ENCODE results near the gene GMEB1.
"Not testable (repeated sequence)": the region's sequence is repeated elsewhere in the genome, so short reads cannot be mapped to it uniquely, and the experiment has no call there.

The GMEB1 gene, protein sequence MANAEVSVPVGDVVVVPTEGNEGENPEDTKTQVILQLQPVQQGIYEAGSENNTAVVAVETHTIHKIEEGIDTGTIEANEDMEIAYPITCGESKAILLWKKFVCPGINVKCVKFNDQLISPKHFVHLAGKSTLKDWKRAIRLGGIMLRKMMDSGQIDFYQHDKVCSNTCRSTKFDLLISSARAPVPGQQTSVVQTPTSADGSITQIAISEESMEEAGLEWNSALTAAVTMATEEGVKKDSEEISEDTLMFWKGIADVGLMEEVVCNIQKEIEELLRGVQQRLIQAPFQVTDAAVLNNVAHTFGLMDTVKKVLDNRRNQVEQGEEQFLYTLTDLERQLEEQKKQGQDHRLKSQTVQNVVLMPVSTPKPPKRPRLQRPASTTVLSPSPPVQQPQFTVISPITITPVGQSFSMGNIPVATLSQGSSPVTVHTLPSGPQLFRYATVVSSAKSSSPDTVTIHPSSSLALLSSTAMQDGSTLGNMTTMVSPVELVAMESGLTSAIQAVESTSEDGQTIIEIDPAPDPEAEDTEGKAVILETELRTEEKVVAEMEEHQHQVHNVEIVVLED

DNA sequence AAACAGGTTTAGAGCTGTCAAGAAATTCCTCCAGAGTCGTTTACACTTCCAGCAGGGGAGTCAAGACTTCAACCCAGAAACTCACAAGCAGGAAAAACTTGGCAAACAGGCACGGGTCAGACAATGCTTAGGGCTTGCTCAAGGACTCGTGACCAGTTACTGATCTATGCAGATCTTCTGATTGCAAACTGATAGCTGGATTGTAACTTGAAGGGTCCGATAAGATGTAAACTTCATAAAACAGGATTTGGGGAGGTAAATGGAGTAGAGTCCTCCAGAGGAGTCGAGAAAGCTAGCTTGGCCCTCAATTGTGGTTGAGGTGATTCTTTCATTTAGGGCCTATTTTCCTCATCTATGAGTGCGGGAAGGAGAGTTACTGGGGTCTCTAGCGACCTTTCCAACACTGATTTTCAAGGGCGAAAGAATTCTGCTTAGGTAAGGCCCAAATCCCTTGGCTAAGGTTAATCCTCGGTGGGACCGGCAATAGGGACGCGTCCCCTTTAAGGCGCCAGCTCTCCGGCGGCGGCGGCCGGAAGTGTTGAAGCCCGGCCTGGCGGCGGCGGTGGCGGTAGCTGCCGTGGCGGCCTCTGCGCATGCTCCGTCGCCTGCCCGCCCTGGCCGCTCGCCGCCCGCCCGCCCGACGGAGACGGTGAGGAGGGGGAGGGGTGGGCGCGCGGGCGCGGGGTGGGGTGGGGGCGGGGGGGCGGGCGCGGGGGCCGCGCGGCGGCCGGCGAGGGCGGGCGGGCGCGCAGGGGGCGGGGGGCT lies at the start of gene GMEB1:
GMEB1 (plus strand) TSS at position 594 of the 765 bp plus-strand sequence. CDS start 14,829 bp downstream, outside the sequence.
- DNase-seq (ENCODE audit: low read depth in 3 of 3) = peak; percentile 73 to 80 (median 77)

DNA sequence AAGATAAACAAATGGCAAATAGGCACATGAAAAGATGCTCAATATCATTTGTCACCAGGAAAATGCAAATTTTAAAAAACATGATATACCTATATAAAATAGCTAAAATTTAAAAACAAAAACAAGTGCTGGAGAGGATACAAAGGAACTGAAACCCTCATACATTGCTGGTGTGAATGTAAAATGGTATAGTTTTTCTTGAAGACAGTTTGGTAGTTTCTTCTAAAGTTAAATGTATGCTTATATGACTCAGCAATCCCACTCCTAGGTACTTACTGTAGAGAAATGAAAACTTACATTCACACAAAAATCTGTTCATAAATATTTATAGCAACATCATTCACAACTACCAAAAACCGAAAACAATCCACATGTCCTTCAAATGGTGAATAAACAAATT lies 36.9 kb upstream of the GMEB1 start:
- no peak for DNase-seq (ENCODE audit: low read depth in 3 of 3)

DNA sequence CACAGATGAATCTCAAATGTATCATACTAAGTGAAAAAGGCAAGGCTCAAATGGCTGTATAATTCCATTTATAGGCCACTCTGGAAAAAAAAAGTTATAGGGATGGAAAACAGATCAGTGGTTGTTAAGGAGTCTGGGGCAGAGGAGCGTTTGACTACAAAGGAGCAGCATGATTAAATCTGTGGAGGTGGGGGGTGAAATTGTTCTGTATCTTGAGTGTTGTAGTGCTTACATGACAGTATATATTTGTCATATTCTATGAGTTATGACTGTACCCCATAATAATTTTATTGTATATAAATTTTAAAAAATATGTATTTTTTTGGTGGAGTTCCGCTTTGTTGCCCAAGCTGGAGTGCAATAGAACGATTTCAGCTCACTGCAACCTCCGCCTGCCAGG lies 36.0 kb upstream of the GMEB1 start:
- no peak for DNase-seq (ENCODE audit: low read depth in 3 of 3)

DNA sequence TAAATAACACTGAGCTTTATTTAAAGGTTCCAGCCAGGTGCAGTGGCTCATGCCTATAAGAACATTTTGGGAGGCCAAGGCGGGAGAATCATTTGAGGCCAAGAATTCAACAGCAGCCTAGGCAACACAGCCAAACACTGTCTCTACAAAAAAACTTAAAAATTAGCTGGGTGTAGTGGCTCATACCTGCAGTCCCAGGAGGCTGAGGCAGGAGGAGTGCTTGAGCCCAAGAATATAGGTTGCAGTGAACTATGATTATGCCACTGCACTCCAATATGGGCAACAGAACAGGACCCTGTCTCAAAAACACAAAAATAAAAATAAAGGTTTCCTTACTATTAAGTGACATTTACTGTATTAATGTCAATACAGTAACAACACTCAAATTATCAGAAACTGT lies 27.8 kb upstream of the GMEB1 start:
- DNase-seq (ENCODE audit: low read depth in 3 of 3) = no peak

DNA sequence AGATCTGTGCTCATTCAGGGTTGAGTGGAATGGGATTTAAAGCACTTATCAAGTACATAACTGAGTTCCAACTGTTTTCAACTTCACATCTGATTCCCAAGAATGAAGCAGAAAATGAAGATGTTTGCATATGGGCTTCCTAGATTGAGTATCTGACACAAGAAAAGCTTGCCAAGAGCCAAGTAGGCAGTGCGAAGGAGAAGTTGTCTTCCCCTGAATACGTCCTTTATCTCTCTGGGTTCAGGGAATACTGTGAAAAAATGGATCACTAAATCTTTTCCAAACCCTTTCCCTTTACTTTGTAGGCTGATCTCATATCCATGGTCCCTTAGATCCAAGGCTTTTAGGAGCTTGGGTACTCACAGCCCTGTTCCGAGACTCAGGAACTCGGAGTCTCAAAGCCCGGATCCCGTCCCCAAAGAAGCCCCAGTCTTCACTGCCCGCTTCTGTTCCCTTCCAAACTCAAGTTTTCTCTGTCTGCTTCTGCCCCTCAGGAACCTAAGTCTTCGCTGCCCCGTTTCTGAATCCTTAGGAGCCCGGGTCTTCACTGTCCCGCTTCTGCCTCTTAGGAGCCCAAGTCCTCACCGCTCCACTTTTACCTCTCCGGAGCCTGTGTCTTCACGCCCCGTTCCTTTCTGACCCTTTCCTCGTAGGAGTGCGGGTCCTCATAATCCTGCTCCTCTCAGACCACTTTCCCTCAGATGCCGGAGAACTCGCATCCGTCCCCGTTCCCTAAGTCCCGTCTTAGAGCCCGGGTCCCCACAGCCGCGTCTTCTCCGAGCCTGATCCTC lies 26.3 kb upstream of the GMEB1 start:
- no peak for DNase-seq (ENCODE audit: low read depth in 3 of 3)

DNA sequence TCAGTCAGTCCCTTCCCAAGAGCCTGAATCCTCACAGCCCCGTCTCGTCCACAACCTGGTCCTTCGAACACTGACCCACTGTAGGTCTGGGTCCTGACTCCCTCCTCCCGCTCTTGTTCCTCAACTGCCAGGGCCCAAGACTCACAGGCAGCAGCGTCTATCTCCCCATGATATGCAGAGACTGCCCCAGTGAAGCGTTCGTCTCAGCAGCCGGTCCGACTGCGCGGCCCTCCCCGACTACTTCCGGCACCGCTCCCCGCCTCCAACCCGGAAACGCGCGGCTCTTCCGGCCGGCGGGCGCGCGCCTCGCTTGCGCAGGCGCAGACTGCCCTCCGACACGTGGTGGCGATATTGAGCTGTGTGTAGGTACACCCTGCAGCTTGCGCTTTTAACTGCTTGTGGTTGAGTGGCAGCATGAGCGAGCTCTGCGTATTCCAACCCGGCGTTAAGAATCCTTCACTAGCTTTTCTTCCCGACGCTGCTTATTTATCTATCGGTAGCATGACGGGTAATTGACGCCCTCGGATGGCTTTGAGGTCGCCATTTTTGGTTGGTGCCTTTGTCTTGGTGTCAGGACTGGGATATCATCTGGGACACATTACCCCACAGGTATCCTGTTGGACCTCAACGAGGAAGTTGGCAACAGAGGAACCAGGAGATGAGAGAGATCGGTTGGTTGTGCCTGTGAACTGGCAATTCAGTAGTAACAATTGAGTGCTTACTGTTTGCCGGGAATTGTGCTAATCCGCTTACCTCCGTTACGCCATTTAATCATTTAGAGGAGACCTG lies 25.5 kb upstream of the GMEB1 start, which contains the start of gene TAF12:
TAF12 (minus strand) TSS at position 221 of the 789 bp plus-strand sequence. CDS start 20,986 bp downstream, outside the sequence.
- DNase-seq (ENCODE audit: low read depth in 3 of 3) = peak; percentile 81 to 88 (median 87)

DNA sequence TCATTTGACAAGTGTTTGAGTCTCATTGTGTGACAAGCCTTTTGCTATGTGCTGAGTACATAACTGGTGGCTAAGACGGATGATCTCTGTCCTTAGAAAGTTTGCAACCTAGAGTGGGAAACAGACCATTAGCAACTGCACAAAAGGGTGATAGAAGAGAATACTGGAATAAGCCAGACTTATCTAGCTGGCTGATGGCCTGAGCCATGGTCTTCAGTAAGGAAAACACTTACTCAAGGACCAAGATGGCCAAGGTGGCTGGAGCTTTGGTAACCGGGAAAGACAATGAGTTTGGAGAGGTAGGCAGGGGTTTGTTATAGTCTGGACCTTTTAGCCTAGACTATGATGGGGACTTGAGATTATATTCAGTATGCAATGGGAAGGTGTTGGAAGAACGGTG lies 24.1 kb upstream of the GMEB1 start:
- DNase-seq (ENCODE audit: low read depth in 3 of 3) = no peak

DNA sequence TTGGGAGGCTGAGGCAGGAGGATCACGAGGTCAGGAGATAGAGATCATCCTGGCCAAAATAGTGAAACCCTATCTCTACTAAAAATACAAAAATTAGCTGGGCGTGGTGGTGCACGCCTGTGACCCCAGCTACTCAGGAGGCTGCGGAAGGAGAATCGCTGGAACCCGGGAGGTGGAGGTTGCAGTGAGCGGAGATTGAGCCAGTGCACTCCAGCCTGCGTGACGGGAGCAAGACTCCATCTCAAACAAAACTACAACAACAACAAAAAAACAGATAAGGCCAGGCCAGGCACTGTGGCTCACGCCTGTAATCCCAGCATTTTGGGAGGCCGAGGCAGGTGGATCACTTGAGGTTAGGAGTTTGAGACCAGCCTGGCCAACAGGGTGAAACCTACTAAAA lies 23.2 kb upstream of the GMEB1 start:
- DNase-seq (ENCODE audit: low read depth in 3 of 3) = not testable (repeated sequence)

DNA sequence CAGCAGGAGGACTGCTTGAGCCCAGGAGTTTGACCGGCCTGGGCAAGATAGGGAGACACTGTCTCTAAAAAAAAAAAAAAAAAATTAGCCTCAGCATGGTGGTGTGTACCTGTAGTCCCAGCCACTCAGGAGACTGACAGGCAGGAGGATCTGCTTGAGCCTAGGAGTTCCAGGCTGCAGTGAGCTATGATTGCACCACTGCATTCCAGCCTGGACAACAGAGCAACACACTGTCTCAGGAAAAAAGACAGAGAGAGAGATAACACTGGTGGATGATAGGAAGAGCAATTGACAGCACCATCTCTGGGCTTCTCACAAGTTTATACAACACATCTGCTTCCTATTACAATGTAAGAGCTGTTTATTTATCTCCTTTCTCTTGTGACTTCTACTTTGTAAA lies 22.5 kb upstream of the GMEB1 start:
- no peak for DNase-seq (ENCODE audit: low read depth in 3 of 3)

DNA sequence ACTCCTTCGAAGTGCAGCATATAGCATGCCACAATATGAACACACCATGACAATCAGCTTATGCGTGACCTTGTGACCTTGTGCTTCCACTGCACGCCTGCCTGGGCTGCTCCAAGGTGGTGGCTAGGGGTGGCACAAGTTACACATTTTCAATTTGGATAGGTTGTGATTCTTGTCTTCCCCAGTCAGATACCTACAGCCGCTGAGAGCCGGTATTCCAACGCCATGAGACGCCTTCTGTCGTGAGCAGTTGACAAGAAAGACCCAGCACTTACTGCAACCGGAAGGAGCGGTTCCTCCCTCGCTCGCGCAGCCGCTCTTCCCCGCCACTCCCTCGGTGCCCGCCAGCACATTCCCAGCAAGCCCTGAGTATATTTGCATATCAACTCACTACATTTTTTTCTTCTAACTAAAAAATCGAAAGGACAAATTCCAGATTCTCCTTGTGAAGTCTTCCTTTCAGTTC lies 20.5 kb upstream of the GMEB1 start:
- peak; percentile 73 to 85 (median 83) for DNase-seq (ENCODE audit: low read depth in 3 of 3)

DNA sequence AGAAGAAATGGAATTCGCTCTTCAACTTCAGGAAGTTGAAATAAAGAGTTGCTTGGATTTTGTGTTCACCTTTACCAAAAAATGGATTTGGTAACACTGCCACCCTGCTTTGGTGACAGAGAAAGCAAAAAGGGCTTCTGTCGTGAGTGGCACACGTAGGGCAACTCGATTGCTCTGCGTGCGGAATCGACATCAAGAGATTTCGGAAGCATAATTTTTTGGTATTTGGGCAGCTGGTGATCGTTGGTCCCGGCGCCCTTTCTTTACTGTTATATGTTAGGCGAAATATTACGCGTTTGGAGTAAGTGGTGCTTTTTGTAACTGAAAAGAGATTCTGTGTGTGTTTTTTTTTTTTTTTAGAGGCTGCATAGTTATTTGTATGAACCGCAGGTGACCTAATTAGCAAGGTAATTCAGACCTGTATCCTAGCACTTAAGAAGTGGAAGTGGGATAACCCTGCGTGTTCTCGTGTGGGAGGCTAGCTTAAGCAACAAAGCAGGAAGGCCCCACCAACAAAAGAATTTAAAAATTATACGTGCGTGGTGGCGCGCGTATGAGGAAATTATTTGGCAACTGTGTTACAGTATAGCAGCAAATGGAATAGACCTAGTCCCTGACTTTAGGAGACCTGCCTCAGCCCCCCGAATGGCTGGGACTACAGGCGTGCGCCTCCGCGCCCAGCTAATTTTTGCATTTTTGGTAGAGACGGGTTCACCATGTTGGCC lies 19.9 kb upstream of the GMEB1 start, which contains the start of gene RNU11:
RNU11 (plus strand) TSS at position 127 of the 725 bp plus-strand sequence.
- DNase-seq (ENCODE audit: low read depth in 3 of 3) = peak; percentile 78 to 83 (median 79)

DNA sequence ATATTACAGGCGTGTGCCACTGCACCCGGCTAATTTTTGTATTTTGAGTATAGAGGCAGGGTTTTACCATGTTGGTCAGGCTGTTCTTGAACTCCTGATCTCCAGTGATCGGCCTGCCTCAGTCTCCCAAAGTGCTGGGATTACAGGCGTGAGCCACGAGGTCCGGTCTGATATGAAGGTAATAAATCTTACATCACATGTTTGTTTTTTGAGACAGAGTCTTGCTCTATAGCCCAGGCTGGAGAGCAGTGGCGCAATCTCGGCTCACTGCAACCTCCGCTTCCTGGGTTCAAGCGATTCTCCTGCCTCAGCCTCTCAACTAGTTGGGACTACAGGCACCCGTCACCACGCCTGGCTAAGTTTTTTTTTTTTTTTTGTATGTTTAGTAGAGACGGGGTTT lies 15.5 kb upstream of the GMEB1 start:
- not testable (repeated sequence) for DNase-seq (ENCODE audit: low read depth in 3 of 3)

DNA sequence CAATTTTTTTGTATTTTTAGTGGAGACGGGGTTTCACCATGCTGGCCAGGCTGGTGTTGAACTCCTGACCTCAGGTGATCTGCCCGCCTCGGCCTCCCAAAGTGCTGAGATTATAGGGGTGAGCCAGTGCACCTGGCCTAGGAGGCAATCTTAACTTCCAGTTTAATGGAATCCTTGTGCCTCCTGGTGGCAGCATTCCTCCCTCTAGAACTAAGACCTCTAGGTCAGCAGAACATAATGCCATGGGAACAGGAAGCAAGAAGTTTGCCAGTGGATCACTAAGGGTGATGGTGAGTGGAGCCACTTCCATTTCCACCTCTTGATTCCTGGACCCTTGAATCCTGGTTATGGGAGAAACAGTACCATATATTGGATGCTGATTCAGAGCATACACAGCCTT lies 14.7 kb upstream of the GMEB1 start:
- not testable (repeated sequence) for DNase-seq (ENCODE audit: low read depth in 3 of 3)

DNA sequence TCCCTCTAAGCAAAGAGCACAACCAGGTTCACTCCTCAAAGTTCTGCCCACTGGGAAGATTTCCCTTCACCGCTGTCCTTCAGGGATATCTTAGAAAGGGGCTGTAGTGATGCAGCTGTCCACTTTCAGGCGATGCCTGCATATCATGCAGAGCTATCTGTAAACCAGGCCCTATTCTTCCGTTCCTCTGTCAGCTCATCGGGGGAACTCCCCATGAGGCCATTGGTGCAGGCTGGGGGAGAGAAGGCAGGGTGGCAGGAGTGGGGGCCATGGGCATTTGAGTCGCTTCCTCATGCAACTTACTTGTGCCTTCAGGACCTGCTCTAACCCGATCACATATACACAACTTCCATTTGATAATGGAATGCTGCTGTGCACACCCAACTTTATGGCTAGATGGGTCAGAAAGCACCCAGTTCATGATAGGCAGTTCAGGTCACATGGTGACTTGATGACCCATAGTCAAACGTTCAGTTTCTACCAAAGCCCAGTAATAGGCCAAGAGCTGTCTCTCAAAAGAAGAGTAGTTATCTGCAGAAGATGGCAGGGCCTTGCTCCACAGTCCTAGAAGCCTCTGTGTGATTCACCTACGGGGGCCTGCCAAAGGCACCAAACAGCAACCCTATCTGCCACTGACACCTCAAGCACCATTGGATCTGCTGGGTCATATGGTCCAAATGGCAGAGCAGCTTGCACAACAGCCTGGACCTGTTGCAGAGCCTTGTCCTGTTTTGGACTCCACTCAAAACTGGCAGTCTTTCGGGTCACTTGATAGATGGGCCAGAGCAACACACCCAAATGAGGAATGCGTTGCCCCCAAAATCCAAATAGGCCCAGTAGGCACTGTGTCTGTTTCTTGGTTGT lies 12.9 kb upstream of the GMEB1 start:
- not testable (repeated sequence) for DNase-seq (ENCODE audit: low read depth in 3 of 3)

DNA sequence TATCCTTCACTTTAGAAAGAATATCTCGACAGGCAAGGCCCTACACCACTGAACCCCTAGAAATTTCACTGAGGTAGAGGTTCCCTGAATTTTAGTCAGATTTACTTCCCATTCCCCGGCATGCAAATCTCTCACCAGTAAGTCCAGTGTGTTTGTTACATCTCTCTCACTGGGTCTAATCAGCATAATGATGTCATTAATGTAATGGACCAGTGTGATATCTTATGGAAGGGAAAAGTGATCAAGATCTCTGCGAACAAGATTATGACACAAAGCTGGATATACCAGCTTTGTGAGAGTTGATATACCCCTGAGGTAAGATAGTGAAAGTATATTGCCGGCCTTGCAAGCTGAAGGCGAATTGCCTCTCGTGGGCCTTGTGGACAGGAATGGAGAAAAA lies 12.2 kb upstream of the GMEB1 start:
- DNase-seq (ENCODE audit: low read depth in 3 of 3) = no peak

DNA sequence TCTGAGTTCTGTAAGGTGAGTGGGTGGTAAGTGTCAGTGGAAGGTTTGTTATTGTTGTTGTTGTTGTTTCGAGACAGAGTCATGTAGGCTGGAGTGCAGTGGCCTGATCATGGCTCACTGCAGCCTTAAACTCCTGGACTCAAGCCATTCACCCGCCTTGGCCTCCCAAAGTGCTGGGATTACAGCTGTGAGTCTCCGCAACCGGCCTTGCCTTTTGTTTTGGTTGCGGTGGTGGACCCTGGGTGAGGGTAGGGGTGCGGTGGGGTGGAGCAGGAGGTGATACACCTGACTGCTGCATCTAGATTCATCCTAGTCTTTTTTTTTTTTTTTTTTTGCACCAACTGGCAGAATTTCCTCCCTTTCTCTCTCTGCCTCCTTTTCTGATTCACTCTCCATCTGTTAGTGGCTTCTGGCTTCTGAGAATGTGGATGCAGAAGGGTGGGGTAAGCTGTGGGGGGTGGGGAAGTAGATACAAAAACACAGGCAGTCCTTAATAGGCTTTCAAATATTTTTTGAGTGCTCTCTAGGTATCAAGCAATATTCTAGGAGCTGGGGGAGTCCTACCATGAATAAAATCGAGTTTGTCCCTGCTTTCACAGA lies 4.6 kb upstream of the GMEB1 start:
- no peak for DNase-seq (ENCODE audit: low read depth in 3 of 3)

DNA sequence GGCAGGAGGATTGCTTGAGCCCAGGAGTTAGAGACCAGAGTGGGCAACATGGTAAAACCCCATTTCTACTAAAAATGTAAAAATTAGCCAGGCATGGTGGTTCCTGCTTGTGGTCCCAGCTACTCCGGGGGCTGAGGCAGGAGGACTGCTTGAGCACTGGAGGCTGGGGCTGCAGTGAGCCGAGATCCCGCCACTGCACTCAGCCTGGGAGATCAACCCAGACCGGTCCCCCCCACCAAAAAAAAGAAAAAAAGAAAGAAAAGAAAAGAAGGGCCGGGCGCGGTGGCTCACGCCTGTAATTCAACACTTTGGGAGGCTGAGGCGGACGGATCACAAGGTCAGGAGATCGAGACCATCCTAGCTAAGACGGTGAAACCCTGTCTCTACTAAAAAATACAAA lies 1.8 kb upstream of the GMEB1 start:
- no peak for DNase-seq (ENCODE audit: low read depth in 3 of 3)

DNA sequence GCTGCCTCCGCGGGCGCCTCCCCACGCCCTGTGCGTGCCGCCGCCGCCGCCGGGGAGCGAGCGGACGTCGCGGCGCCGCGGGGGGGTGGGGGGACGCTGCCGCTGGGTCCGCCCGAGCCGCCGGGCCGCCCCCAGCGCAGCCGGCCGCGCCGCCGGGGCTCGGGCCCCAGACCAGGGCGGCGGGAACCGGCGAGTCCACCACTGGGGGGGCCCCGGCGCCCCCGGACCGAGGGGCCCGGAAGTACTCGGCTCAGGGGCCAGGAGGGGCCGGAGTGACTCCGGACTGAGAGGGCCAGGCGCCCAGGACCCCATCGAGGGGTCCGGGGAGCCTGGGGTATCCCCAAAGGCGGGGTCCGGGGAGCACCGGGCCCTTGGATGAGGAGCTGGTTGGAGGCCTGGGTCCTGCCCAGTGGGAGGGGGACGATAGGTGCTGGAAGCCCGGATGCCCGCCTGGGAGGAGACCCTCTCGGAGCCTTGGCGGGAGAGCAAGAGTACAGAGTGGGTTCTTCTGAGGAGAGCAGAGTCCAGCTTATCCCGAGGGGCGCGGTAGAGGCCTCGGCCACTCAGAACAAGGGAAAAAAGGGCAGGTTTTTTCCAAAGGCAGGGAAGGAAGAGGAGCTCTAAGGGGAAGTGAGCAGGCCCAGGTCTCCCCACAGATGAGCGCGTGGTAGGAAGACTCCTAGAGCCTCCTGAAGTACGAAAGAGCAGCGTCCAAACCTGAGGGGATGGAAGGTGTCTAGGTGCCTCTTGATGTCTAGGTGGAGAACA lies 556 bp downstream of the GMEB1 start:
- peak; percentile 8 to 68 (median 15) for DNase-seq (ENCODE audit: low read depth in 3 of 3)
